ENCODE measurements around the gene SYT1.

SYT1 gene

GRCh38 chr12:78891646-78892353 lies 27.2 kb downstream of the SYT1 start:
- TF ChIP-seq ZFX (IDR thresholded peaks at IDR 0.05; ENCODE audit: borderline replicate concordance) (no peak), CTCF (IDR thresholded peaks at IDR 0.05) (no peak)
- H3K27ac ChIP-seq = no peak overlapping the region

- TF ChIP-seq CTCF (IDR thresholded peaks at IDR 0.05) = no peak
- H3K27ac ChIP-seq = no peak overlapping the region
These were observed 33.8 kb downstream of the SYT1 start for GRCh38 chr12:78898416-78898815.

GRCh38 chr12:78914859-78915331 lies 50.3 kb downstream of the SYT1 start:
- no peak for TF ChIP-seq CTCF (IDR thresholded peaks at IDR 0.05)
- TF ChIP-seq ZFX (IDR thresholded peaks at IDR 0.05; ENCODE audit: borderline replicate concordance) = no peak

GRCh38 chr12:78916845-78917480 lies 52.4 kb downstream of the SYT1 start:
- no peak for TF ChIP-seq ZFX (IDR thresholded peaks at IDR 0.05; ENCODE audit: borderline replicate concordance)
- no peak for TF ChIP-seq CTCF (IDR thresholded peaks at IDR 0.05)

More at GRCh38 chr12:78914859-78915331, 50.3 kb downstream of the SYT1 start:
- no peak overlapping the region for H3K27ac ChIP-seq

GRCh38 chr12:78917513-78917912 lies 52.9 kb downstream of the SYT1 start:
- no peak for TF ChIP-seq CTCF (IDR thresholded peaks at IDR 0.05)
- no peak for TF ChIP-seq ZFX (IDR thresholded peaks at IDR 0.05; ENCODE audit: borderline replicate concordance)
- H3K27ac ChIP-seq = no peak overlapping the region

More at GRCh38 chr12:78916845-78917480, 52.4 kb downstream of the SYT1 start:
- no peak overlapping the region for H3K27ac ChIP-seq

- no peak overlapping the region for H3K27ac ChIP-seq
- TF ChIP-seq CTCF (IDR thresholded peaks at IDR 0.05) (no peak), ZFX (IDR thresholded peaks at IDR 0.05; ENCODE audit: borderline replicate concordance) (no peak)
These were observed 53.7 kb downstream of the SYT1 start for GRCh38 chr12:78918268-78918667.

All from 22Rv1 (cell line).